Measurements from ENCODE around the gene RNF31. TPM values are rescaled to one million over a fixed set of nuclear protein-coding genes. Genes with fewer than 3 reads are reported as not detected.

Gene RNF31
- polyA plus RNA-seq (2011; rRNA removed) (8.2 and 12.4 TPM in 2 replicates), polyA minus RNA-seq (2011; rRNA and poly(A)+ RNA removed) (31.1 and 35.4 TPM in 2 replicates)

- TF ChIP-seq, protein P1, sequence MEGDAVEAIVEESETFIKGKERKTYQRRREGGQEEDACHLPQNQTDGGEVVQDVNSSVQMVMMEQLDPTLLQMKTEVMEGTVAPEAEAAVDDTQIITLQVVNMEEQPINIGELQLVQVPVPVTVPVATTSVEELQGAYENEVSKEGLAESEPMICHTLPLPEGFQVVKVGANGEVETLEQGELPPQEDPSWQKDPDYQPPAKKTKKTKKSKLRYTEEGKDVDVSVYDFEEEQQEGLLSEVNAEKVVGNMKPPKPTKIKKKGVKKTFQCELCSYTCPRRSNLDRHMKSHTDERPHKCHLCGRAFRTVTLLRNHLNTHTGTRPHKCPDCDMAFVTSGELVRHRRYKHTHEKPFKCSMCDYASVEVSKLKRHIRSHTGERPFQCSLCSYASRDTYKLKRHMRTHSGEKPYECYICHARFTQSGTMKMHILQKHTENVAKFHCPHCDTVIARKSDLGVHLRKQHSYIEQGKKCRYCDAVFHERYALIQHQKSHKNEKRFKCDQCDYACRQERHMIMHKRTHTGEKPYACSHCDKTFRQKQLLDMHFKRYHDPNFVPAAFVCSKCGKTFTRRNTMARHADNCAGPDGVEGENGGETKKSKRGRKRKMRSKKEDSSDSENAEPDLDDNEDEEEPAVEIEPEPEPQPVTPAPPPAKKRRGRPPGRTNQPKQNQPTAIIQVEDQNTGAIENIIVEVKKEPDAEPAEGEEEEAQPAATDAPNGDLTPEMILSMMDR (IDR thresholded peaks at IDR 0.05; ENCODE audit: insufficient read depth, low read depth, low read length): no peak
- POLR2A ChIA-PET: interaction anchor here (0.6 to 1.9 kb wide), 4 partner anchors 11 to 118 kb away, joined by 3 to 6 read pairs (median 5); partner anchors contain the start of genes DCAF11, IRF9, NRL and PSME1
- H3K27me3 ChIP-seq (ENCODE audit: control insufficient read depth, insufficient read depth, low read length): no peaks in the 10 kb centered on the region
- H3K4me3 ChIP-seq (ENCODE audit: low read depth, low read length): peak within 1 kb of the TSS; percentile 59
- DNase-seq (ENCODE audit: low read depth): peak; percentile 92
- CTCF ChIA-PET: interaction anchor here (0.6 to 3.8 kb wide), 7 partner anchors 14 to 202 kb away, joined by 3 to 39 read pairs (median 3); partner anchors contain the start of genes CHMP4A, IRF9 and TINF2
- H3K36me3 ChIP-seq (ENCODE audit: control insufficient read depth, insufficient read depth, low read length): peaks cover 28% of the 10 kb centered on the region
Measured at GRCh38 chr14:24146978-24147760, at the start of gene RNF31. Gene RNF31, plus strand, starts transcription at chr14:24147498. Its CDS starts 201 bp downstream, at chr14:24147699.

DNA sequence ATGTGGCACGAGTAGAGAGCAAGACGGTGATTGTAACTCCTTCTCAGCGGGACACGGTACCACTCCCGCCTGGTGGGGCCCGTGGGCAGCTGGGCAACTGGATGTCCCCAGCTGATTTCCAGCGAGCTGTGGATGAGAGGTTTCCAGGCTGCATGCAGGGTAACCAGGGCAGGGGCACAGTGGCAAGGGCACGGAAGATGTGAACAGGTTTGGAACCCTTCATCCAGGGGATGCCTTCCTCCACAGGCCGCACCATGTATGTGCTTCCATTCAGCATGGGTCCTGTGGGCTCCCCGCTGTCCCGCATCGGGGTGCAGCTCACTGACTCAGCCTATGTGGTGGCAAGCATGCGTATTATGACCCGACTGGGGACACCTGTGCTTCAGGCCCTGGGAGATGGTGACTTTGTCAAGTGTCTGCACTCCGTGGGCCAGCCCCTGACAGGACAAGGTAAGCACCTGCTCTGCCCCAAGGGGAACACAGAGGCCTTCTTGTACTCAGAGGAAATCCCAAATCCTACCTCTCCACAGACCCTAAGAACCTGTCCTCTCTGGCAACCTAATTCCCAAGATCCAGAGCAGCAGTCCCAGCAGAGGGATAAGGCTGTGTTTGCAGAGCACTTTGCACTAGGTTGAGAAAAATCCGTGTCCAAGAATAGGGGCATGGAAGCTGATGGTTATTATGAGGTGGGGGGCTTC is 48.9 kb upstream of the RNF31 start:
- no peak for DNase-seq (ENCODE audit: low read depth)
- Histone ChIP-seq H3K36me3 (ENCODE audit: control insufficient read depth, insufficient read depth, low read length) (peaks cover 36% of the 10 kb centered on the region), H3K27me3 (ENCODE audit: control insufficient read depth, insufficient read depth, low read length) (no peaks in the 10 kb centered on the region), H3K4me3 (ENCODE audit: low read depth, low read length) (no peak overlapping the region)
- CTCF ChIA-PET: interaction anchor here (1.2 to 13.0 kb wide), 2 partner anchors 9 to 43 kb away, joined by 3 to 136 read pairs; no protein-coding TSS in a partner anchor
- POLR2A ChIA-PET: no interaction called here
- TF ChIP-seq, protein P1 (IDR thresholded peaks at IDR 0.05; ENCODE audit: insufficient read depth, low read depth, low read length): no peak

DNA sequence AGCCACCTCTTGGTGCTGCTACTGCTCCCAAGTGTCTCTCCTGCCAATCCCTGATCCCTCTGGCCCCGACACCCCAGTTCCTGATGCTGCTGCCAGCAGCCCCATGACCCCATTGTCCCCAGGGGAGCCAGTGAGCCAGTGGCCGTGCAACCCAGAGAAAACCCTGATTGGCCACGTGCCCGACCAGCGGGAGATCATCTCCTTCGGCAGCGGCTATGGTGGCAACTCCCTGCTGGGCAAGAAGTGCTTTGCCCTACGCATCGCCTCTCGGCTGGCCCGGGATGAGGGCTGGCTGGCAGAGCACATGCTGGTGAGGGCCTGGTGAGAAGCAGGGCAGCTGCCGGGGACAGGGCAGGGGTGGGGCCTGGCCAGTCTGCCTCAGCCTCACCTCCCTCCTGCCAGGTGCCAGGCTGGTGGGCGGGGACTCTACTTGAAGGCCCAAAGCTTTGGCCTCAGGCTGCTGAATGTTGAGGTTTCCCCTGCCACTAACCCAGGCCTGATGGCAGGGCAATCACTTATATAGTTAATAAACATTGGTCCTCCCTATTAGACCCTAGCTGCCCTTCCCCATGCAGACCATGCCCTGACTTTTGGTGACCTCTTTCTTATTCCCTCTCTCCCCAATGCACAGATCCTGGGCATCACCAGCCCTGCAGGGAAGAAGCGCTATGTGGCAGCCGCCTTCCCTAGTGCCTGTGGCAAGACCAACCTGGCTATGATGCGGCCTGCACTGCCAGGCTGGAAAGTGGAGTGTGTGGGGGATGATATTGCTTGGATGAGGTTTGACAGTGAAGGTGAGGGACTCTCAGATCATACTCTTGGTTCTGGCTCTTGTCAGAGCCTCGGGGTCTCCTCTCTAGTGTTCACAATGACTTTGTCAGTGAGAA is 48.1 kb upstream of the RNF31 start:
- peaks cover 42% of the 10 kb centered on the region for H3K36me3 ChIP-seq (ENCODE audit: control insufficient read depth, insufficient read depth, low read length)
- no peaks in the 10 kb centered on the region for H3K27me3 ChIP-seq (ENCODE audit: control insufficient read depth, insufficient read depth, low read length)
- TF ChIP-seq, protein P1 (IDR thresholded peaks at IDR 0.05; ENCODE audit: insufficient read depth, low read depth, low read length): no peak
- H3K4me3 ChIP-seq (ENCODE audit: low read depth, low read length): no peak overlapping the region
- CTCF ChIA-PET: interaction anchor here (2.3 to 13.0 kb wide), 2 partner anchors 8 to 41 kb away, joined by 6 to 136 read pairs; no protein-coding TSS in a partner anchor
- POLR2A ChIA-PET: no interaction called here
- no peak for DNase-seq (ENCODE audit: low read depth)

DNA sequence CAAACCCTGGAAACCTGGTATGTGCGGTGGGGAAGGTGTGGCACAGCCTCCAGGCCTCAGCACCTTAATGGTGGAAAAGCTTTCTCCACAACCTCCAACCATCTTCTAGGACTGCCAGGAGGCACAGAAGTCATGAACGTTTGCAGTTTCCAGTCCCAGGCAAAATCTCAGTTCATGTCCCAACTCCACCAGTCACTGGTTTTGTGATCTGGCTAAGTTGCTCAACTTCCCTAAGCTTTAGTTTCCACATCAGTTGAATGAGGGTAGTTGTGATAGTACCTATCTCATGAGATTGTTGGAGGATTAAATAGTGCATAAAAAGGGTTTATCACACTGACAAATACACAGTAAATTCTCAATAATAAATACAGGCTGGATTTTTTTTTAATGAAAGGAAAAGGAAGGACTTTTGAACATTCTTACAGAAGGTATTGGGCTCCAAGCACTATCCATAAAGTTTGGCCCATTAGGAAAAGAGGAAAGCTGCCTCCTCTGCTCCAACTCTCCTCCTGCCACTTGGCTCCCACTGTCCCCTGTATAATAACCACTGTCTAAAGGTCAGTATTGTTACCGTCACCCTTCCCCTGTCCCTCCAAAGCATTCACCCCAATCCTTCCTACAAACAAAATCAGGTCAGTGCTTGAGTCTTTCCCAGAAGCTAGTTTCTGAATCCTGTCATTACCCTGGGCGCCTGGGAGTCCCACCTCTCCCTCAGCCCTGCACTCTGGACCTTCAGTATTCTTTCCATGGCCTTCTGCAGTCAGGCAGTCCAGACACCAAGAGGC is 46.9 kb upstream of the RNF31 start:
- Histone ChIP-seq H3K36me3 (ENCODE audit: control insufficient read depth, insufficient read depth, low read length) (peaks cover 42% of the 10 kb centered on the region), H3K4me3 (ENCODE audit: low read depth, low read length) (no peak overlapping the region), H3K27me3 (ENCODE audit: control insufficient read depth, insufficient read depth, low read length) (no peaks in the 10 kb centered on the region)
- no peak for DNase-seq (ENCODE audit: low read depth)
- TF ChIP-seq, protein P1 (IDR thresholded peaks at IDR 0.05; ENCODE audit: insufficient read depth, low read depth, low read length): no peak
- ChIA-PET POLR2A (no interaction called here), CTCF (interaction anchor here (1.2 to 13.0 kb wide), 3 partner anchors 7 to 42 kb away, joined by 4 to 136 read pairs (median 6); no protein-coding TSS in a partner anchor)

Data from BJ (cell line).